ENCODE data around the gene MAP2K1. TPM values are rescaled to one million over a fixed set of nuclear protein-coding genes. Genes with fewer than 3 reads are reported as not detected.

MAP2K1 gene
- total and polyA plus RNA-seq, 9 of the 15 experiments (the other 6 are each of a cell fraction or from before 2014, with no cell fraction given) = 7.5 to 58.3 (median 30.0) TPM

- TF ChIP-seq ZNF639 (CRISPR knock-in tag; conservative IDR thresholded peaks at IDR 0.05 in 1 of 2, IDR thresholded peaks at IDR 0.05 in 1 of 2) (peak in 1 of 2 experiments; percentile 90; a peak in 2 of 4 replicates), RFX5 (IDR thresholded peaks at IDR 0.05; ENCODE audit: low read depth, low read length) (no peak), ZNF274 (IDR thresholded peaks at IDR 0.05; ENCODE audit: borderline replicate concordance, low read depth, low read length) (no peak), SRSF9 (IDR thresholded peaks at IDR 0.05; ENCODE audit: borderline replicate concordance, low read depth, low read length) (no peak), SRSF1 (IDR thresholded peaks at IDR 0.05; ENCODE audit: low read depth, low read length) (no peak), FOXO4 (CRISPR knock-in tag; IDR thresholded peaks at IDR 0.05) (no peak), SMARCC2 (IDR thresholded peaks at IDR 0.05; ENCODE audit: low read depth) (no peak; the same call in 1 of the 2 replicates), ARID2 (IDR thresholded peaks at IDR 0.05) (peak; percentile 39; the same call in 1 of the 2 replicates), SMARCB1 (IDR thresholded peaks at IDR 0.05; ENCODE audit: insufficient read length, low read depth) (no peak), U2AF2 (optimal IDR thresholded peaks at IDR 0.05; ENCODE audit: low read depth, low read length) (no peak), PURB (CRISPR knock-in tag; IDR thresholded peaks at IDR 0.05; ENCODE audit: low read depth) (no peak), SNIP1 (IDR thresholded peaks at IDR 0.05; ENCODE audit: low read depth) (no peak), NKRF (IDR thresholded peaks at IDR 0.05; ENCODE audit: borderline replicate concordance) (peak; percentile 97), CGGBP1 (CRISPR knock-in tag; IDR thresholded peaks at IDR 0.05) (no peak; the same call in 1 of the 2 replicates), IRF1 (CRISPR knock-in tag; IDR thresholded peaks at IDR 0.05; ENCODE audit: borderline replicate concordance) (no peak), ZFP1 (CRISPR knock-in tag; IDR thresholded peaks at IDR 0.05) (no peak), TGIF2 (CRISPR knock-in tag; IDR thresholded peaks at IDR 0.05) (no peak), ARID3B (CRISPR knock-in tag; IDR thresholded peaks at IDR 0.05; ENCODE audit: borderline replicate concordance) (no peak), WHSC1 (IDR thresholded peaks at IDR 0.05; ENCODE audit: low read length) (no peak)
These were observed 111.1 kb downstream of the MAP2K1 start, which contains the start of gene SNAPC5 (continued) for GRCh38 chr15:66497502-66498455.
